Measurements from ENCODE around the gene ERN1. TPM values are rescaled to one million over a fixed set of nuclear protein-coding genes. Genes with fewer than 3 reads are reported as not detected.

Gene ERN1
- total RNA-seq, 4 donors from 2014 or later = 8.4 to 12.8 (median 12.1) TPM

- TF ChIP-seq POLR2A (IDR thresholded peaks at IDR 0.05) (no peak), EP300 (IDR thresholded peaks at IDR 0.05) (no peak), POLR2AphosphoS5 (IDR thresholded peaks at IDR 0.05) (no peak)
- TF ChIP-seq, protein P1, sequence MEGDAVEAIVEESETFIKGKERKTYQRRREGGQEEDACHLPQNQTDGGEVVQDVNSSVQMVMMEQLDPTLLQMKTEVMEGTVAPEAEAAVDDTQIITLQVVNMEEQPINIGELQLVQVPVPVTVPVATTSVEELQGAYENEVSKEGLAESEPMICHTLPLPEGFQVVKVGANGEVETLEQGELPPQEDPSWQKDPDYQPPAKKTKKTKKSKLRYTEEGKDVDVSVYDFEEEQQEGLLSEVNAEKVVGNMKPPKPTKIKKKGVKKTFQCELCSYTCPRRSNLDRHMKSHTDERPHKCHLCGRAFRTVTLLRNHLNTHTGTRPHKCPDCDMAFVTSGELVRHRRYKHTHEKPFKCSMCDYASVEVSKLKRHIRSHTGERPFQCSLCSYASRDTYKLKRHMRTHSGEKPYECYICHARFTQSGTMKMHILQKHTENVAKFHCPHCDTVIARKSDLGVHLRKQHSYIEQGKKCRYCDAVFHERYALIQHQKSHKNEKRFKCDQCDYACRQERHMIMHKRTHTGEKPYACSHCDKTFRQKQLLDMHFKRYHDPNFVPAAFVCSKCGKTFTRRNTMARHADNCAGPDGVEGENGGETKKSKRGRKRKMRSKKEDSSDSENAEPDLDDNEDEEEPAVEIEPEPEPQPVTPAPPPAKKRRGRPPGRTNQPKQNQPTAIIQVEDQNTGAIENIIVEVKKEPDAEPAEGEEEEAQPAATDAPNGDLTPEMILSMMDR (IDR thresholded peaks at IDR 0.05) = no peak
- peaks cover 60% of the 10 kb centered on the region for H3K27me3 ChIP-seq
- H3K4me3 ChIP-seq = no peak overlapping the region
- peak overlapping the region in 3 of 4 donors; percentile 4 to 73 (median 70) for H3K27ac ChIP-seq
- 83% methylated on average over 2 of the region's 22 CpGs; no CpG with 5 or more reads in 1 of the 2 donors for WGBS, 2 donors (ENCODE audit: low coverage in 1 of 2)
- H3K36me3 ChIP-seq = no peaks in the 10 kb centered on the region
- peaks cover 0 to 34% (median 27%) of the 10 kb centered on the region in 3 donors for H3K4me1 ChIP-seq
- no peaks in the 10 kb centered on the region for H3K9me3 ChIP-seq
- no peak for ATAC-seq
Measured at GRCh38 chr17:64002658-64003525, 127.1 kb downstream of the ERN1 start.

- Histone ChIP-seq H3K27me3 (peaks cover 70% of the 10 kb centered on the region), H3K4me3 (no peak overlapping the region), H3K4me1 (peaks cover 0 to 32% (median 19%) of the 10 kb centered on the region in 3 donors), H3K36me3 (no peaks in the 10 kb centered on the region), H3K9me3 (no peaks in the 10 kb centered on the region), H3K27ac (peak overlapping the region in 3 of 4 donors; percentile 4 to 73 (median 70))
- peak; percentile 84 for ATAC-seq
- 100% methylated on average over 1 of the region's 14 CpGs; no CpG with 5 or more reads in 1 of the 2 donors for WGBS, 2 donors (ENCODE audit: low coverage in 1 of 2)
- no peak for TF ChIP-seq EP300 (IDR thresholded peaks at IDR 0.05)
- no peak for TF ChIP-seq POLR2AphosphoS5 (IDR thresholded peaks at IDR 0.05)
- TF ChIP-seq, protein P1 (IDR thresholded peaks at IDR 0.05) = no peak
- no peak for TF ChIP-seq POLR2A (IDR thresholded peaks at IDR 0.05)
Measured at GRCh38 chr17:64001763-64002529, 128.0 kb downstream of the ERN1 start.

- Histone ChIP-seq H3K27me3 (peaks cover 75% of the 10 kb centered on the region), H3K27ac (peak overlapping the region in 2 of 4 donors; percentile 57 to 70), H3K36me3 (no peaks in the 10 kb centered on the region), H3K4me1 (peaks cover 0 to 26% (median 17%) of the 10 kb centered on the region in 3 donors), H3K9me3 (no peaks in the 10 kb centered on the region), H3K4me3 (no peak overlapping the region)
- ATAC-seq = no peak
- no CpG with 5 or more reads among the region's 7 CpGs for WGBS, 2 donors (ENCODE audit: low coverage in 1 of 2)
- no peak for TF ChIP-seq POLR2A (IDR thresholded peaks at IDR 0.05)
- TF ChIP-seq POLR2AphosphoS5 (IDR thresholded peaks at IDR 0.05) = no peak
- no peak for TF ChIP-seq EP300 (IDR thresholded peaks at IDR 0.05)
- TF ChIP-seq, protein P1 (IDR thresholded peaks at IDR 0.05) = no peak
Measured at GRCh38 chr17:64001091-64001579, 128.8 kb downstream of the ERN1 start.

- 77 to 78% methylated on average over 14 to 17 of the region's 25 CpGs for WGBS, 2 donors (ENCODE audit: low coverage in 1 of 2)
- Histone ChIP-seq H3K9me3 (no peaks in the 10 kb centered on the region), H3K36me3 (no peaks in the 10 kb centered on the region), H3K4me3 (no peak overlapping the region), H3K27ac (no peak overlapping the region), H3K4me1 (peaks cover 0 to 19% (median 17%) of the 10 kb centered on the region in 3 donors), H3K27me3 (peaks cover 70% of the 10 kb centered on the region)
- TF ChIP-seq POLR2A (IDR thresholded peaks at IDR 0.05) = no peak
- no peak for ATAC-seq
Measured at GRCh38 chr17:63999680-64000531, 130.0 kb downstream of the ERN1 start.

Data from gastroesophageal sphincter (tissue), 4 donors.